D721Med (cell line): ENCODE results near the gene TJAP1.
"Not testable (repeated sequence)": the region's sequence is repeated elsewhere in the genome, so short reads cannot be mapped to it uniquely, and the experiment has no call there.

Source experiments
- DNase-seq: peaks from one replicate; pipeline ENCODE4 v3.0.0; 2011; ENCODE audit warnings: low spot score; ENCODE audit not compliant: insufficient read length
- FAIRE-seq: peaks from 2 replicates; lab custom pipeline; 2011; peaks lifted over from hg19 to GRCh38; lab: Jason Lieb, UNC
- CTCF ChIP-seq: IDR thresholded peaks from 2 replicates; pipeline ENCODE4 v1.5.1; 2012; ENCODE audit warnings: mild to moderate bottlenecking, control low read depth; ENCODE audit not compliant: insufficient read depth; ENCODE audit errors: missing control alignments

Gene TJAP1

GRCh38 chr6:43497129-43497396 lies 19.7 kb downstream of the TJAP1 start:
- DNase-seq (no peak), FAIRE-seq (no peak)
- TF ChIP-seq CTCF: no peak

GRCh38 chr6:43497689-43498088 lies 20.3 kb downstream of the TJAP1 start:
- TF ChIP-seq CTCF: no peak
- no peak for DNase-seq
- no peak for FAIRE-seq

GRCh38 chr6:43498291-43498690 lies 20.9 kb downstream of the TJAP1 start:
- FAIRE-seq, DNase-seq: not testable (repeated sequence)

- TF ChIP-seq CTCF: no peak
- no peak for FAIRE-seq
- no peak for DNase-seq
Observed at GRCh38 chr6:43499028-43499815, 21.9 kb downstream of the TJAP1 start.

- no peak for TF ChIP-seq CTCF
- no peak for FAIRE-seq
Observed at GRCh38 chr6:43500921-43501320, 23.6 kb downstream of the TJAP1 start.

GRCh38 chr6:43502666-43503065 lies 25.3 kb downstream of the TJAP1 start:
- DNase-seq (no peak), FAIRE-seq (no peak)
- no peak for TF ChIP-seq CTCF

More at GRCh38 chr6:43500921-43501320, 23.6 kb downstream of the TJAP1 start:
- DNase-seq: no peak

GRCh38 chr6:43503443-43503842 lies 26.1 kb downstream of the TJAP1 start:
- no peak for TF ChIP-seq CTCF
- no peak for DNase-seq
- FAIRE-seq: no peak
